Thyroid gland (tissue), 4 donors: ENCODE data around the gene CACNA1D. TPM values are rescaled to one million over a fixed set of nuclear protein-coding genes. Genes with fewer than 3 reads are reported as not detected.

ENCODE experiments used
- DNase-seq, 2 donors: peaks; one replicate each; pipeline ENCODE4 v3.0.0-alpha.2; 2019
- H3K27ac ChIP-seq, 3 donors: fragments of 200-600 bp; sonication (generic); 1 replicate in 2 of 3; 2 replicates in 1 of 3; pipeline ENCODE4 v1.5.1; 2016 to 2019; ENCODE audit warnings: mild to moderate bottlenecking in 1 of 3, moderate library complexity in 1 of 3
- H3K27me3 ChIP-seq: fragments of 200-600 bp; sonication (generic); one replicate; pipeline ENCODE4 v1.5.1; 2019
- H3K36me3 ChIP-seq, 2 donors: fragments of 200-600 bp; sonication (generic); one replicate each; pipeline ENCODE4 v1.5.1; 2016 to 2019
- H3K4me1 ChIP-seq, 2 donors: fragments of 200-600 bp; sonication (generic); one replicate each; pipeline ENCODE4 v1.5.1; 2017 to 2019
- H3K4me3 ChIP-seq, 3 donors: fragments of 200-600 bp; sonication (generic); replicated peaks in 1 of 3; 1 replicate in 2 of 3; 2 replicates in 1 of 3; pipeline ENCODE4 v1.5.1; 2016; ENCODE audit warnings: mild to moderate bottlenecking in 1 of 3
- H3K9me3 ChIP-seq: fragments of 200-600 bp; sonication (generic); one replicate; pipeline ENCODE4 v1.5.1; 2017
- POLR2A ChIP-seq, 2 donors: fragments of 450-650 bp; IDR thresholded peaks; one replicate each; pipeline ENCODE4 v1.6.1; 2017; ENCODE audit warnings: antibody characterized with exemption in 2 of 2, mild to moderate bottlenecking in 2 of 2, moderate library complexity in 1 of 2
- WGBS, 2 donors: methylation state at CpG; one replicate each; pipeline ENCODE4 v1.1.5; 2017; 5-methylcytosine and 5-hydroxymethylcytosine counted together
- intact Hi-C: fragments of 100-400 bp; cut with DNase I; formaldehyde crosslinking; loops from one replicate; pipeline ENCODE4 v1.15.1; 2023
- total RNA-seq, 4 donors: library from RNA; depleted of rRNA; stranded (reverse); fragments of >200 nt; gene quantifications; one replicate each; pipeline ENCODE4 v1.2.3, GENCODE V29; 2016
- TF ChIP-seq, protein P1 (sequence below), 6 experiments: fragments of 200-600 bp in 3 of 6; fragments of 450-650 bp in 3 of 6; sonication (generic) in 3 of 6; IDR thresholded peaks; one replicate each; pipeline ENCODE4 v1.5.1; 2016 to 2019; ENCODE audit warnings: antibody characterized with exemption in 6 of 6, mild to moderate bottlenecking in 2 of 6, inconsistent platforms in 1 of 6, moderate library complexity in 1 of 6

CACNA1D gene
- total RNA-seq, 4 donors from 2014 or later: 7.1 to 46.1 (median 27.3) TPM

GRCh38 chr3:53705774-53706173, 211.4 kb downstream of the CACNA1D start:
- intact Hi-C loops: loop anchor here (5.0 kb wide), 1 partner anchor 403 kb away; no protein-coding TSS in a partner anchor
- WGBS, 2 donors: 20 to 46% methylated on average over 1 to 4 of the region's 4 CpGs
- TF ChIP-seq, protein P1, sequence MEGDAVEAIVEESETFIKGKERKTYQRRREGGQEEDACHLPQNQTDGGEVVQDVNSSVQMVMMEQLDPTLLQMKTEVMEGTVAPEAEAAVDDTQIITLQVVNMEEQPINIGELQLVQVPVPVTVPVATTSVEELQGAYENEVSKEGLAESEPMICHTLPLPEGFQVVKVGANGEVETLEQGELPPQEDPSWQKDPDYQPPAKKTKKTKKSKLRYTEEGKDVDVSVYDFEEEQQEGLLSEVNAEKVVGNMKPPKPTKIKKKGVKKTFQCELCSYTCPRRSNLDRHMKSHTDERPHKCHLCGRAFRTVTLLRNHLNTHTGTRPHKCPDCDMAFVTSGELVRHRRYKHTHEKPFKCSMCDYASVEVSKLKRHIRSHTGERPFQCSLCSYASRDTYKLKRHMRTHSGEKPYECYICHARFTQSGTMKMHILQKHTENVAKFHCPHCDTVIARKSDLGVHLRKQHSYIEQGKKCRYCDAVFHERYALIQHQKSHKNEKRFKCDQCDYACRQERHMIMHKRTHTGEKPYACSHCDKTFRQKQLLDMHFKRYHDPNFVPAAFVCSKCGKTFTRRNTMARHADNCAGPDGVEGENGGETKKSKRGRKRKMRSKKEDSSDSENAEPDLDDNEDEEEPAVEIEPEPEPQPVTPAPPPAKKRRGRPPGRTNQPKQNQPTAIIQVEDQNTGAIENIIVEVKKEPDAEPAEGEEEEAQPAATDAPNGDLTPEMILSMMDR (IDR thresholded peaks at IDR 0.05): no peak
- no peak for TF ChIP-seq POLR2A (IDR thresholded peaks at IDR 0.05)

GRCh38 chr3:53707222-53707621, 212.8 kb downstream of the CACNA1D start:
- TF ChIP-seq, protein P1 (IDR thresholded peaks at IDR 0.05): no peak
- no peak for TF ChIP-seq POLR2A (IDR thresholded peaks at IDR 0.05)
- DNase-seq: no peak
- H3K27me3 ChIP-seq: no peaks in the 10 kb centered on the region
- intact Hi-C loops: loop anchor here (5.0 kb wide), 1 partner anchor 405 kb away; no protein-coding TSS in a partner anchor
- H3K27ac ChIP-seq: no peak overlapping the region
- peaks cover 0 to 13% of the 10 kb centered on the region in 2 donors for H3K4me1 ChIP-seq
- H3K9me3 ChIP-seq: no peaks in the 10 kb centered on the region
- H3K4me3 ChIP-seq: no peak overlapping the region
- no peaks in the 10 kb centered on the region for H3K36me3 ChIP-seq

More at GRCh38 chr3:53705774-53706173, 211.4 kb downstream of the CACNA1D start:
- H3K27ac ChIP-seq: no peak overlapping the region
- H3K36me3 ChIP-seq: no peaks in the 10 kb centered on the region
- H3K4me1 ChIP-seq: peaks cover 0 to 13% of the 10 kb centered on the region in 2 donors
- H3K4me3 ChIP-seq: no peak overlapping the region
- H3K9me3 ChIP-seq: no peaks in the 10 kb centered on the region
- peak; percentile 65 to 72 for DNase-seq
- H3K27me3 ChIP-seq: no peaks in the 10 kb centered on the region

- H3K4me3 ChIP-seq: no peak overlapping the region
- intact Hi-C loops: loop anchor here (5.0 kb wide), 1 partner anchor 406 kb away; no protein-coding TSS in a partner anchor
- H3K36me3 ChIP-seq: no peaks in the 10 kb centered on the region
- H3K9me3 ChIP-seq: no peaks in the 10 kb centered on the region
- 33 to 47% methylated on average over 4 of the region's 4 CpGs for WGBS, 2 donors
- H3K27ac ChIP-seq: no peak overlapping the region
- no peaks in the 10 kb centered on the region for H3K27me3 ChIP-seq
- no peak for TF ChIP-seq POLR2A (IDR thresholded peaks at IDR 0.05)
- TF ChIP-seq, protein P1 (IDR thresholded peaks at IDR 0.05): no peak
- DNase-seq: peak; percentile 45 to 53
- peaks cover 0 to 13% of the 10 kb centered on the region in 2 donors for H3K4me1 ChIP-seq
Observed at GRCh38 chr3:53708001-53708621, 213.7 kb downstream of the CACNA1D start.

DNA sequence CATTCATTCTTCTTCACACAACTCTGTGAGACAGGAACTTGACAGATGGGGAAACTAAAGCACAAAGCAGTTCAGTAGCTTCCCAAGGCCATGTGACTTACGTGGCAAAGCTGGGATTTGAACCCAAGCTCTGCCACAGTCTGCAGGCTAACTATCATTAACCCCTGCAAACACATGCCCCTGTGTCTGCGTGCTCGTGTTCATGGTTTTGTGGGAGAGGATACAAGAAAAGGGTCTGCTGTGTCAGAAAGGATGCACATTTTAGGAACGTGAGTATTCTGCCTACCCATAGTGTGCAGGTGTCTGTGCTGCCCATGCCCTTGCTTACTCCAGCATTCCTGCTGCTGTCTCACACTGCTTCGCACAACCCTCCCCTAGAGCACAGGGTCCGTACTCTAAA, 214.8 kb downstream of the CACNA1D start:
- no peak for DNase-seq
- Histone ChIP-seq H3K27me3 (no peaks in the 10 kb centered on the region), H3K36me3 (no peaks in the 10 kb centered on the region), H3K4me1 (peaks cover 0 to 13% of the 10 kb centered on the region in 2 donors), H3K9me3 (no peaks in the 10 kb centered on the region), H3K27ac (no peak overlapping the region), H3K4me3 (no peak overlapping the region)
- TF ChIP-seq, protein P1 (IDR thresholded peaks at IDR 0.05): no peak
- no peak for TF ChIP-seq POLR2A (IDR thresholded peaks at IDR 0.05)
- WGBS, 2 donors: 93% methylated on average over 6 of the region's 6 CpGs
- intact Hi-C loops: loop anchor here (5.0 kb wide), 1 partner anchor 407 kb away; no protein-coding TSS in a partner anchor
